ENCODE results near the gene DAAM2. TPM values are rescaled to one million over a fixed set of nuclear protein-coding genes. Genes with fewer than 3 reads are reported as not detected.

Gene DAAM2
- total and polyA plus RNA-seq, 2 experiments from 2014 or later: 1.8 to 5.6 TPM

DNA sequence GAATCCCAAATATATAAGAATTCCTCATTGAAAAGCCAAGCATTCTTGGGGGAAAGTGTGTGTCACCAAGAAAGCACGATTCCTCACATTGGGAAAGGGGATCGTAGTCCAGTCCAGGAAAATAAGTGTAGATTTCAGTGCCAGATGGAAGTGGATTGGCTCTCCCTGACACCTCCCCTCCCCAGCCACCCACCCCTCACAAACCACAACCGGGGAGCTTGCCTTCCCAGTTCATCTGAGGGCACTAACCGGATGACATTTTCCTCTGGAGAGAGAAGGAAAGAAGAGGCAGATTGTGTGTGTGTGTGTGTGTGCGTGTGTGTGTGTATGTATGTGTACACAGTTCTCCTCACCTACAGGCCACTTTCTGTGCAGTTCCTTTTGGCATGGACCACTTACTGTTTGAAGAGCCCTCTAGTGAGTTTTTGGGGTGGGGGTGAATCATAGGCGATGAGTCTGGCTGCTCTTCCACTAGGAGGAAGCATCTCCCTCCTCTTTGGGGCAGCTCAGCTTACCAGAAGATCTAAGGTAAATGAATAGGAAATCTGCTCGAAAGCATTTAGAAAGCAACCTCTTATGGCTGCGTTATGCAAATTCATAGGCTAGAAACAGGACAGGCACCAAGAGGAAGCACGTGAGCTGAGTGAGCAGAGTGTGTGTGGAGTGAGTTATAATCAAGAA lies 20.8 kb downstream of the DAAM2 start:
- peak overlapping the region; percentile 32 for H3K27ac ChIP-seq
- H3K9me2 ChIP-seq (ENCODE audit: insufficient read depth): no peaks in the 10 kb centered on the region
- no peaks in the 10 kb centered on the region for H3K79me2 ChIP-seq (ENCODE audit: insufficient read depth)
- in situ Hi-C loops (cut with MboI): no loop called here
- peak overlapping the region; percentile 73 for H3K4me2 ChIP-seq (ENCODE audit: unreplicated experiment)
- no peaks in the 10 kb centered on the region for H3K9me3 ChIP-seq (ENCODE audit: low read depth)
- H3K4me3 ChIP-seq: peak overlapping the region; percentile 16; the same call in 1 of the 2 replicates
- no peaks in the 10 kb centered on the region for H3K36me3 ChIP-seq (ENCODE audit: low read depth)
- H2AFZ ChIP-seq: peak overlapping the region; percentile 20; the same call in 1 of the 2 replicates
- H4K20me1 ChIP-seq (ENCODE audit: insufficient read depth): no peaks in the 10 kb centered on the region
- no peaks in the 10 kb centered on the region; the same call in 1 of the 2 replicates for H3F3A ChIP-seq (ENCODE audit: insufficient read depth)
- no peak overlapping the region; the same call in 1 of the 2 replicates for H3K9ac ChIP-seq
- peak; percentile 69 for DNase-seq
- H3K4me1 ChIP-seq (ENCODE audit: insufficient read depth): peaks cover 21% of the 10 kb centered on the region
- 14 to 22% methylated on average over 8 to 9 of the region's 9 CpGs for WGBS, 2 experiments (ENCODE audit: low coverage in 1 of 2, low lambda C conversion rate in 2 of 2, missing lambda C conversion rate in 2 of 2)
- TF ChIP-seq EZH2 (IDR thresholded peaks at IDR 0.05; ENCODE audit: insufficient read depth, poor library complexity, severe bottlenecking) (no peak), EZH2phosphoT487 (IDR thresholded peaks at IDR 0.05; ENCODE audit: insufficient read depth, low read depth) (no peak)
- H3K27me3 ChIP-seq (replicated peaks; ENCODE audit: insufficient read depth): no peaks in the 10 kb centered on the region

DNA sequence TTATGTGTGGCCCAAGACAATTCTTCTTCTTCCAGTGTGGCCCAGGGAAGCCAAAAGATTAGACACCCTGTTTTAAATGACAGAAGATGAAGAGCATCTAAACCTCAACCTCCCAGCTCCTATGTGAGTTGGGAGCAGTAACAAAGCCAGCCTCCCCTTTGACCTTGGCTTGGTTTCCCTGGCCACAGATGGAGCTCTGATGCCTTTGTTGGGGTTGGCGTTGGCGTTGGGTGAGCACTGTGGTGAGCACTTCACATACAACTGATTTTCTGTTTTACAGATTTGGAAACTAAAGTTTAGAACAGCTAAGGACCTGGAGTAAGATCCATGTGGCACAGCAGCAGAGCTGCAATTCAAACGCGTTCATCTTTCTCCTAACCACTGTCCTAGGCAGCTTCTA lies 22.1 kb downstream of the DAAM2 start:
- Histone ChIP-seq H3K9me2 (ENCODE audit: insufficient read depth) (no peaks in the 10 kb centered on the region), H3K9ac (no peak overlapping the region), H3K9me3 (ENCODE audit: low read depth) (no peaks in the 10 kb centered on the region), H3K27ac (no peak overlapping the region), H4K20me1 (ENCODE audit: insufficient read depth) (no peaks in the 10 kb centered on the region), H3K4me1 (ENCODE audit: insufficient read depth) (peaks cover 27% of the 10 kb centered on the region), H3K4me2 (ENCODE audit: unreplicated experiment) (no peak overlapping the region), H3K79me2 (ENCODE audit: insufficient read depth) (no peaks in the 10 kb centered on the region), H3K4me3 (no peak overlapping the region), H2AFZ (no peak overlapping the region), H3K36me3 (ENCODE audit: low read depth) (no peaks in the 10 kb centered on the region), H3F3A (ENCODE audit: insufficient read depth) (peaks cover 5% of the 10 kb centered on the region; the same call in 1 of the 2 replicates), H3K27me3 (replicated peaks; ENCODE audit: insufficient read depth) (no peaks in the 10 kb centered on the region)
- in situ Hi-C loops (cut with MboI): no loop called here
- TF ChIP-seq EZH2 (IDR thresholded peaks at IDR 0.05; ENCODE audit: insufficient read depth, poor library complexity, severe bottlenecking) (no peak), EZH2phosphoT487 (IDR thresholded peaks at IDR 0.05; ENCODE audit: insufficient read depth, low read depth) (no peak)
- WGBS, 2 experiments (ENCODE audit: low coverage in 1 of 2, low lambda C conversion rate in 2 of 2, missing lambda C conversion rate in 2 of 2): 73 to 78% methylated on average over 4 of the region's 4 CpGs
- no peak for DNase-seq

DNA sequence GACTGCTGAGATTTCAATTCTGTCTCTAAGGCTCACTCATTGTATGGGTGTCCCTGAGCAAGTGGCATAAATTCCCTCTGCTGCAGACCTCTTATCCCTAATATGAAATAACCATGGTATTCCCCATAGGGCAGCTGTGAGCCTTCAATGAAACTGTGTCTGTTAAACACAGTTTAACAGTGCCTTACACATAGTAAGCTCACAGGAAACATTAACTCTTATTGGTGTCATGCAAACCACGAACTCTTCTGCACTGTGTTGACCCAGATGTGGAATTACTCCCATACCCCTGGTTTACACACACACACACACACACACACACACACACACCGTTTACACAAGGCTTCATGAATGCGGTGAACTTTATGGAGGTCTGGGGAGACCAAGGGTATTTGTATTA lies 23.2 kb downstream of the DAAM2 start:
- H3K27me3 ChIP-seq (replicated peaks; ENCODE audit: insufficient read depth): no peaks in the 10 kb centered on the region
- H3K36me3 ChIP-seq (ENCODE audit: low read depth): no peaks in the 10 kb centered on the region
- H3F3A ChIP-seq (ENCODE audit: insufficient read depth): peaks cover 10% of the 10 kb centered on the region; the same call in 1 of the 2 replicates
- in situ Hi-C loops (cut with MboI): no loop called here
- no peak overlapping the region for H3K9ac ChIP-seq
- WGBS, 2 experiments (ENCODE audit: low coverage in 1 of 2, low lambda C conversion rate in 2 of 2, missing lambda C conversion rate in 2 of 2): 62 to 66% methylated on average over 3 of the region's 3 CpGs
- no peak for DNase-seq
- H3K9me2 ChIP-seq (ENCODE audit: insufficient read depth): no peaks in the 10 kb centered on the region
- no peak overlapping the region for H3K27ac ChIP-seq
- no peak overlapping the region for H2AFZ ChIP-seq
- H3K4me1 ChIP-seq (ENCODE audit: insufficient read depth): peaks cover 33% of the 10 kb centered on the region
- H3K4me3 ChIP-seq: no peak overlapping the region
- H3K79me2 ChIP-seq (ENCODE audit: insufficient read depth): no peaks in the 10 kb centered on the region
- H3K9me3 ChIP-seq (ENCODE audit: low read depth): no peaks in the 10 kb centered on the region
- TF ChIP-seq EZH2 (IDR thresholded peaks at IDR 0.05; ENCODE audit: insufficient read depth, poor library complexity, severe bottlenecking) (no peak), EZH2phosphoT487 (IDR thresholded peaks at IDR 0.05; ENCODE audit: insufficient read depth, low read depth) (no peak)
- no peak overlapping the region for H3K4me2 ChIP-seq (ENCODE audit: unreplicated experiment)
- H4K20me1 ChIP-seq (ENCODE audit: insufficient read depth): no peaks in the 10 kb centered on the region

DNA sequence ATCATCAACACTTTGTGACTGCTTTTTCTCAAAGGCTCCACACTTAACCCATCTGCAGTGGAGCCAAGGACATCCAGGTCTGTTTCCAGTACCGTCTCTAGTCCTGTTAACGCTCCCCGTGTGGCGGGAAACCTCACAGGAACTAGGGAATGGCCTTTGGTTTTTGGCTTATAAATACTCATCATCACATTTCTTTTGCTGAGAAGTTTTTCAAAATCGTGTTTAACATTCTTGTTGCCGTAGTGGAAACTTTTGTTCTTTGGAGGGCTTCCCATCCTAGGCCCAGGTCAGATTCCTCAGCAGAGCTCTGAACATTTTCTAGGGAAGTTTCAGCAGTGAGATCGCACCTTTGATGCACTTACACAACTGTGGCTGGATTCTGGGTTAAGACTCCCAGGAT lies 24.6 kb downstream of the DAAM2 start:
- Histone ChIP-seq H3K4me2 (ENCODE audit: unreplicated experiment) (no peak overlapping the region), H3K36me3 (ENCODE audit: low read depth) (no peaks in the 10 kb centered on the region), H3F3A (ENCODE audit: insufficient read depth) (peaks cover 10% of the 10 kb centered on the region; the same call in 1 of the 2 replicates), H3K9me3 (ENCODE audit: low read depth) (no peaks in the 10 kb centered on the region), H2AFZ (no peak overlapping the region), H3K27me3 (replicated peaks; ENCODE audit: insufficient read depth) (no peaks in the 10 kb centered on the region), H3K9me2 (ENCODE audit: insufficient read depth) (no peaks in the 10 kb centered on the region), H3K9ac (no peak overlapping the region), H4K20me1 (ENCODE audit: insufficient read depth) (no peaks in the 10 kb centered on the region), H3K4me3 (no peak overlapping the region), H3K79me2 (ENCODE audit: insufficient read depth) (no peaks in the 10 kb centered on the region), H3K4me1 (ENCODE audit: insufficient read depth) (peaks cover 43% of the 10 kb centered on the region), H3K27ac (no peak overlapping the region)
- DNase-seq: no peak
- in situ Hi-C loops (cut with MboI): no loop called here
- TF ChIP-seq EZH2phosphoT487 (IDR thresholded peaks at IDR 0.05; ENCODE audit: insufficient read depth, low read depth) (no peak), EZH2 (IDR thresholded peaks at IDR 0.05; ENCODE audit: insufficient read depth, poor library complexity, severe bottlenecking) (no peak)
- 90 to 92% methylated on average over 7 of the region's 7 CpGs for WGBS, 2 experiments (ENCODE audit: low coverage in 1 of 2, low lambda C conversion rate in 2 of 2, missing lambda C conversion rate in 2 of 2)

Measured in GM23248 (cell line).